Progenitor cell of endocrine pancreas (in vitro differentiated cells): ENCODE data around the gene GTPBP10. TPM values are rescaled to one million over a fixed set of nuclear protein-coding genes. Genes with fewer than 3 reads are reported as not detected.
A peak's percentile ranks its signal among the peaks of the same experiment; 100 is the strongest.

Source experiments
- DNase-seq: peaks from one replicate; pipeline ENCODE4 v3.0.0; 2021; ENCODE audit warnings: low spot score; ENCODE audit not compliant: unreplicated experiment
- H3K27ac Mint-ChIP-seq: 2 replicates; pipeline ENCODE4 v1.8.0; 2021; ENCODE audit warnings: mild to moderate bottlenecking, moderate library complexity, mixed read lengths
- H3K27me3 Mint-ChIP-seq: 2 replicates; pipeline ENCODE4 v1.8.0; 2021; ENCODE audit warnings: mixed read lengths
- H3K36me3 Mint-ChIP-seq: 2 replicates; pipeline ENCODE4 v1.8.0; 2022; ENCODE audit warnings: mixed read lengths; ENCODE audit not compliant: insufficient read depth
- H3K4me1 Mint-ChIP-seq: 2 replicates; pipeline ENCODE4 v1.8.0; 2021; ENCODE audit warnings: low read depth, mixed read lengths
- H3K4me3 Mint-ChIP-seq: 2 replicates; pipeline ENCODE4 v1.8.0; 2021; ENCODE audit warnings: low read depth, mild to moderate bottlenecking, moderate library complexity, mixed read lengths
- H3K9me3 Mint-ChIP-seq: 2 replicates; pipeline ENCODE4 v1.8.0; 2021; ENCODE audit warnings: low read depth, mixed read lengths
- total RNA-seq: library from RNA; stranded (reverse); gene quantifications from 2 replicates; pipeline ENCODE4 v1.2.1, GENCODE V29; 2021
- TF ChIP-seq, protein P1 (sequence below): fragments of 200-600 bp; sonication (generic); IDR thresholded peaks from one replicate; pipeline ENCODE4 v1.5.0; 2021; ENCODE audit warnings: antibody characterized with exemption, mild to moderate bottlenecking; ENCODE audit not compliant: unreplicated experiment

The GTPBP10 gene
- total RNA-seq, 1 donor from 2014 or later: 25.1 TPM

DNA sequence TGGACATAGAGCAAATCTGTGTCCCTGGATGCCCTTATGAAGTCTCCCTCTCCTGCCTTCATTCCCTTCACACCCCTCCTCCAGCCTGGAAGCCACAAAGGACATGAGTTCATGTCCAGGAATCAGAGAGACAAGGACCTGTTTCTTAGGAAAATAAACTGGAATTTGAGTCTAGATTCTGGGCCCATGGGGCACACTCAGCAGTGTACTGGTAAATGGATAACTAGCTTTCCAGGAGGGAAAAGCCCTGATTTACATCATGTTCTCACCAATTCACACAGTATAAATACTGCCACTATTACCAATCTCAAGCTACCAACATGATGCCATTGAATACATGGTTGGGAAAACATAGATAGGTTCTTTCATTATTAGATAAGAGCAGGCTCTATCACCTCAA, 35.3 kb upstream of the GTPBP10 start:
- TF ChIP-seq, protein P1, sequence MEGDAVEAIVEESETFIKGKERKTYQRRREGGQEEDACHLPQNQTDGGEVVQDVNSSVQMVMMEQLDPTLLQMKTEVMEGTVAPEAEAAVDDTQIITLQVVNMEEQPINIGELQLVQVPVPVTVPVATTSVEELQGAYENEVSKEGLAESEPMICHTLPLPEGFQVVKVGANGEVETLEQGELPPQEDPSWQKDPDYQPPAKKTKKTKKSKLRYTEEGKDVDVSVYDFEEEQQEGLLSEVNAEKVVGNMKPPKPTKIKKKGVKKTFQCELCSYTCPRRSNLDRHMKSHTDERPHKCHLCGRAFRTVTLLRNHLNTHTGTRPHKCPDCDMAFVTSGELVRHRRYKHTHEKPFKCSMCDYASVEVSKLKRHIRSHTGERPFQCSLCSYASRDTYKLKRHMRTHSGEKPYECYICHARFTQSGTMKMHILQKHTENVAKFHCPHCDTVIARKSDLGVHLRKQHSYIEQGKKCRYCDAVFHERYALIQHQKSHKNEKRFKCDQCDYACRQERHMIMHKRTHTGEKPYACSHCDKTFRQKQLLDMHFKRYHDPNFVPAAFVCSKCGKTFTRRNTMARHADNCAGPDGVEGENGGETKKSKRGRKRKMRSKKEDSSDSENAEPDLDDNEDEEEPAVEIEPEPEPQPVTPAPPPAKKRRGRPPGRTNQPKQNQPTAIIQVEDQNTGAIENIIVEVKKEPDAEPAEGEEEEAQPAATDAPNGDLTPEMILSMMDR: no peak
- no peak overlapping the region for H3K4me3 Mint-ChIP-seq
- H3K9me3 Mint-ChIP-seq: no peaks in the 10 kb centered on the region
- H3K27me3 Mint-ChIP-seq: no peaks in the 10 kb centered on the region
- no peak overlapping the region for H3K27ac Mint-ChIP-seq
- no peaks in the 10 kb centered on the region for H3K36me3 Mint-ChIP-seq
- H3K4me1 Mint-ChIP-seq: no peaks in the 10 kb centered on the region
- no peak for DNase-seq

DNA sequence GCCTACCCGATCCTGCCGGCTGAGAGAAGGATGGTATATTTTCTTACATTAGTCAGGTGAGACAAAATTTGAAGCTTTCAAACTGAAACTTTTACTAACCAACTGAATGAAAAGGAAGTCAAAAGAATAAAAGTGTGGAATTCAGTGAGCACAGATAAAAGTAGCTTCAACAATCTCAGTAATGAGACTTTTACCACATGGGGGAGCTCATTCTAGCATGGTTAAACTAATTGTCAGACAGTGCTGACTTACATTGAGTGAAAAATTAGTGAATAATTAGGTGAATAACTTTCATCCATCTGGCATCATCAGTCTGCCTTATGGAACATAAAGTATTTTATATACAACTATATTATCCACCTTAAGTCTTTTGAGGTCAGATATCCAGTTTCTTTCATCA, 33.8 kb upstream of the GTPBP10 start:
- TF ChIP-seq, protein P1: no peak
- Mint-ChIP-seq H3K27me3 (peaks cover 13% of the 10 kb centered on the region), H3K9me3 (no peaks in the 10 kb centered on the region), H3K4me1 (no peaks in the 10 kb centered on the region), H3K36me3 (no peaks in the 10 kb centered on the region), H3K27ac (no peak overlapping the region), H3K4me3 (no peak overlapping the region)
- DNase-seq: no peak

DNA sequence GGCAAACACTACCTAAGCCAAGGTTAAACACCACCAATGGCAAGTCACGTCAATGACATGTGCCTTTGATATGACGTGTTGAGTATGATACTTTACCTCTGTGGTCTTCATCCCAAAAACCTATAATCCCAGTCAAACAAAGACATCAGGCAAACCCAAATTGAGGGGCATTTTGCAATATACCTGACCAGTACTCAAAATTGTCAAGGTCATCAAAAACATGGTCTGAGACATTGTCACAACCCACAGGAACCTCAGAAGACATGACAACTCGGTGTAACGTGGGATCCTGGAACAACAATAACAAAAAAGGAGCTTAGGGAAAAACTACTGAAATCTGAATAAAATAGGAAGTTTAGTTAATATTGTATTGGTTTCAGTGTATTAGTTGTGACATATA, 32.6 kb upstream of the GTPBP10 start:
- Mint-ChIP-seq H3K36me3 (no peaks in the 10 kb centered on the region), H3K4me1 (no peaks in the 10 kb centered on the region), H3K4me3 (no peak overlapping the region), H3K9me3 (no peaks in the 10 kb centered on the region), H3K27me3 (peaks cover 20% of the 10 kb centered on the region), H3K27ac (no peak overlapping the region)
- no peak for DNase-seq
- TF ChIP-seq, protein P1: no peak

DNA sequence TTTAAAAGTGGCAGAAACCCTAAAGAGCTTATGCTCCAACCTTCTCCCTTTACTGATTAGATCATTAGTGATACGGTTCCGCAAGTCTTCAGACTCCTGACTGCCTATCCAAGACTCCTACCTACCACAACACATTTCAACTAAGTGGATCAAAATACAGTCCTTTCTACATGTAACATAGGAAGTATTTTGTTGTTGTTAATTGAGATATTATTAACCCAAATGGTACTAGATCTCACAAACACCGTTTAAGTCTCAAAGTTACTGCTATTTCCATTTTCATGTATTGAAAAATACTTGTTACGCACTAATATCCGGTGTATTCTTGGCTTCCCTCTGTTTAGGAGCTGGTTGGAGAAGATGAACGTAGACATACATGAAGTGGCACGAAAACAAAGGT, 26.5 kb upstream of the GTPBP10 start:
- peaks cover 4% of the 10 kb centered on the region for H3K4me1 Mint-ChIP-seq
- TF ChIP-seq, protein P1: no peak
- H3K9me3 Mint-ChIP-seq: no peaks in the 10 kb centered on the region
- no peak overlapping the region for H3K4me3 Mint-ChIP-seq
- H3K27ac Mint-ChIP-seq: no peak overlapping the region
- peaks cover 67% of the 10 kb centered on the region for H3K27me3 Mint-ChIP-seq
- DNase-seq: no peak
- no peaks in the 10 kb centered on the region for H3K36me3 Mint-ChIP-seq

DNA sequence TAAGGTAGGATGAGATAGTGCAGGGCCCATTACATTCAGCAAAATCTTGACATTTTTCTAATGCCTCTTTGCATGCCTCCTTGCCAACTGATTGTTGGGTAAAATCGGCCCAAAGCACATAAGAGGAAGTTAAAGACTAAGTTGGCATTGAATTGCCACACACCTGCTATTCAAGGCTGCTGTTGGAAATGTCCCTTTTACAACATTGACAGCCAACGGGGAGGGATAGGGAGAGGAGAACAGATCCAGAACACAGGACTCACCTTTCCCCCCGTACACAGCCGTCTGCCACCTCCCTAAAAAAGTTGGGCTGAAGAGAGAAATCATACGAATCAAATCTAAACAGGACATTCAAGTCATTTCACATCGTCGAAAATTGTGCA, 26.1 kb upstream of the GTPBP10 start:
- peaks cover 4% of the 10 kb centered on the region for H3K4me1 Mint-ChIP-seq
- no peaks in the 10 kb centered on the region for H3K36me3 Mint-ChIP-seq
- H3K27me3 Mint-ChIP-seq: peaks cover 70% of the 10 kb centered on the region
- TF ChIP-seq, protein P1: no peak
- H3K4me3 Mint-ChIP-seq: peak overlapping the region; percentile 59
- no peak overlapping the region for H3K27ac Mint-ChIP-seq
- H3K9me3 Mint-ChIP-seq: no peaks in the 10 kb centered on the region
- DNase-seq: no peak
